Liver (tissue), 9 donors: ENCODE data around the gene DIAPH2. TPM values are rescaled to one million over a fixed set of nuclear protein-coding genes. Genes with fewer than 3 reads are reported as not detected.

Experiments used
- DNase-seq: peaks from one replicate; pipeline ENCODE4 v3.0.0-alpha.2; 2017; ENCODE audit warnings: low spot score
- H3K27ac ChIP-seq, 2 donors: one replicate each; pipeline ENCODE4 v1.7.0; 2013; ENCODE audit warnings: inconsistent platforms in 2 of 2, low read length in 2 of 2, control low read depth in 1 of 2, low read depth in 1 of 2, mild to moderate bottlenecking in 1 of 2
- H3K27me3 ChIP-seq, 4 donors: one replicate each; pipeline versions ENCODE4 v1.6.1 to v1.7.0; 2013; ENCODE audit warnings: low read length in 3 of 4, inconsistent platforms in 1 of 4, mild to moderate bottlenecking in 1 of 4, moderate library complexity in 1 of 4; ENCODE audit not compliant: control insufficient read depth in 4 of 4, insufficient read depth in 4 of 4
- H3K36me3 ChIP-seq, 4 donors: one replicate each; pipeline versions ENCODE4 v1.6.1 to v1.7.0; 2013; ENCODE audit warnings: low read length in 3 of 4, mild to moderate bottlenecking in 3 of 4, low read depth in 1 of 4, moderate library complexity in 1 of 4; ENCODE audit not compliant: control insufficient read depth in 4 of 4, insufficient read depth in 3 of 4
- H3K4me1 ChIP-seq, 4 donors: one replicate each; pipeline versions ENCODE4 v1.6.1 to v1.7.0; 2013; ENCODE audit warnings: low read length in 3 of 4, mild to moderate bottlenecking in 3 of 4, moderate library complexity in 1 of 4; ENCODE audit not compliant: control insufficient read depth in 4 of 4, insufficient read depth in 4 of 4
- H3K4me3 ChIP-seq, 3 donors: one replicate each; pipeline versions ENCODE4 v1.6.1 to v1.7.0; 2013; ENCODE audit warnings: low read length in 3 of 3, control low read depth in 1 of 3, low read depth in 1 of 3, mild to moderate bottlenecking in 1 of 3
- H3K9ac ChIP-seq, 2 donors: one replicate each; pipeline ENCODE4 v1.7.0; 2013; ENCODE audit warnings: low read length in 2 of 2, mild to moderate bottlenecking in 2 of 2, moderate library complexity in 2 of 2, control low read depth in 1 of 2, low read depth in 1 of 2
- H3K9me3 ChIP-seq, 4 donors: one replicate each; pipeline versions ENCODE4 v1.6.1 to v1.7.0; 2013; ENCODE audit warnings: low read length in 3 of 4; ENCODE audit not compliant: control insufficient read depth in 4 of 4
- EGR1 ChIP-seq, 2 donors: IDR thresholded peaks; 2 replicates each; pipeline ENCODE4 v1.6.1; 2016 to 2018; ENCODE audit warnings: antibody characterized with exemption in 2 of 2, low read depth in 2 of 2
- FOXA1 ChIP-seq: IDR thresholded peaks from 2 replicates; pipeline ENCODE4 v1.6.1; 2016; ENCODE audit warnings: antibody characterized with exemption
- FOXA2 ChIP-seq: IDR thresholded peaks from 2 replicates; pipeline ENCODE4 v1.6.1; 2016; ENCODE audit warnings: antibody characterized with exemption
- GABPA ChIP-seq, 2 donors: IDR thresholded peaks in 1 of 2; conservative IDR thresholded peaks in 1 of 2; 2 replicates each; pipeline ENCODE4 v1.6.1; 2016; ENCODE audit warnings: antibody characterized with exemption in 2 of 2, mild to moderate bottlenecking in 1 of 2, moderate library complexity in 1 of 2
- HNF4A ChIP-seq, 2 donors: conservative IDR thresholded peaks; 2 replicates each; pipeline ENCODE4 v1.6.1; 2016; ENCODE audit warnings: antibody characterized with exemption in 2 of 2, mild to moderate bottlenecking in 2 of 2
- HNF4G ChIP-seq: IDR thresholded peaks from 2 replicates; pipeline ENCODE4 v1.6.1; 2016; ENCODE audit warnings: antibody characterized with exemption
- NR2F2 ChIP-seq: IDR thresholded peaks from 2 replicates; pipeline ENCODE4 v1.6.1; 2016; ENCODE audit warnings: antibody characterized with exemption
- RAD21 ChIP-seq, 2 donors: IDR thresholded peaks; 2 replicates each; pipeline ENCODE4 v1.6.1; 2016; ENCODE audit warnings: antibody characterized with exemption in 2 of 2, mild to moderate bottlenecking in 2 of 2
- RXRA ChIP-seq, 2 donors: IDR thresholded peaks; 2 replicates each; pipeline ENCODE4 v1.6.1; 2017 to 2018; ENCODE audit warnings: antibody characterized with exemption in 2 of 2, mild to moderate bottlenecking in 1 of 2
- SP1 ChIP-seq: IDR thresholded peaks from 2 replicates; pipeline ENCODE4 v1.6.1; 2018; ENCODE audit warnings: antibody characterized with exemption, mild to moderate bottlenecking
- TAF1 ChIP-seq: conservative IDR thresholded peaks from 2 replicates; pipeline ENCODE4 v1.6.1; 2016; ENCODE audit warnings: antibody characterized with exemption, mild to moderate bottlenecking
- WGBS: extraction: QIAGEN DNeasy Blood & Tissue Kit; methylation state at CpG from one replicate; pipeline ENCODE4 v1.1.7; 2013; 5-methylcytosine and 5-hydroxymethylcytosine counted together
- polyA plus RNA-seq, 2 donors: library from polyadenylated mRNA; stranded (reverse) in 1 of 2; unstranded in 1 of 2; fragments of 200-250 nt in 1 of 2; fragments of >200 nt in 1 of 2; fragmentation: Nextera tagmentation in 1 of 2; extraction: Ambion mirVana in 1 of 2; gene quantifications; one replicate each; pipeline versions ENCODE4 v1.2.1 to v1.2.3, GENCODE V29; 2013 to 2015
- total RNA-seq, 2 donors: library from RNA; depleted of rRNA; stranded (reverse); fragments of >200 nt; gene quantifications; one replicate each; pipeline ENCODE4 v1.2.3, GENCODE V29; 2014
- TF ChIP-seq, protein P1 (sequence below): IDR thresholded peaks from 2 replicates; pipeline ENCODE4 v1.6.1; 2016; ENCODE audit warnings: antibody characterized with exemption, mild to moderate bottlenecking
- TF ChIP-seq, protein P2 (sequence below): IDR thresholded peaks from 2 replicates; pipeline ENCODE4 v1.6.1; 2016; ENCODE audit warnings: antibody characterized with exemption
- TF ChIP-seq, protein P3 (sequence below): IDR thresholded peaks from 2 replicates; pipeline ENCODE4 v1.6.1; 2016; ENCODE audit warnings: antibody characterized with exemption
- TF ChIP-seq, protein P4 (sequence below): fragments of 150-350 bp; IDR thresholded peaks from 2 replicates; pipeline ENCODE4 v1.5.1; 2017; ENCODE audit warnings: improper control_type of control experiment, low read depth, low read length; ENCODE audit not compliant: missing input control
- TF ChIP-seq, protein P5 (sequence below): IDR thresholded peaks from 2 replicates; pipeline ENCODE4 v1.6.1; 2016; ENCODE audit warnings: antibody characterized with exemption
- donor health status: healthy.
- donor health status: healthy.
- donor health status: healthy.
- donor health status: healthy.
- donor health status: healthy.

DIAPH2 gene
- total and polyA plus RNA-seq, 4 donors: 2.7 to 16.6 (median 5.3) TPM

DNA sequence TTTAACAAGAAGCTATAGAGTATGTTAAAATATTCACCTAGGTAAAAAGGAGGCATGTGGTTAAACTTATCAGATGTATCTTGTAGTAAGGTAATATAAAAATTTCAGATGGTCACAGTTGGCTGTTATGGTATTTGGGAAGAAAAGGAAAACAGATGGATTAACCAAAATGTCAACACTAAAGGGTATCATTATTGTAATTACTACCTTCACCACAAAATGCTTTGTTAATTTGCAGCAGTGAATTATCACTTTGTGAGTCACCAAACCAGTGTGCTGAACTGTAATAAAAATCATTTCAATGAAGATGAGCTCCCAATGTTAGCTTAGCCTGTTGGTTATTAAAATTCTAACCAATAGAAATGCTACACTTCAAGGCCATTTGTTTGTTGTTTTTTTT lies 432.9 kb downstream of the DIAPH2 start:
- H3K9ac ChIP-seq: no peak overlapping the region
- no peak overlapping the region for H3K27ac ChIP-seq
- TF ChIP-seq TAF1: no peak
- no peak for TF ChIP-seq NR2F2
- no peak for TF ChIP-seq FOXA2
- no peak for TF ChIP-seq FOXA1
- TF ChIP-seq HNF4G: no peak
- TF ChIP-seq SP1: no peak
- no peaks in the 10 kb centered on the region for H3K4me1 ChIP-seq
- H3K27me3 ChIP-seq: peaks cover 0 to 2% (median 0%) of the 10 kb centered on the region in 4 donors
- no peak overlapping the region for H3K4me3 ChIP-seq
- H3K9me3 ChIP-seq: no peaks in the 10 kb centered on the region
- peaks cover 0 to 2% (median 0%) of the 10 kb centered on the region in 4 donors for H3K36me3 ChIP-seq
- no peak for DNase-seq

DNA sequence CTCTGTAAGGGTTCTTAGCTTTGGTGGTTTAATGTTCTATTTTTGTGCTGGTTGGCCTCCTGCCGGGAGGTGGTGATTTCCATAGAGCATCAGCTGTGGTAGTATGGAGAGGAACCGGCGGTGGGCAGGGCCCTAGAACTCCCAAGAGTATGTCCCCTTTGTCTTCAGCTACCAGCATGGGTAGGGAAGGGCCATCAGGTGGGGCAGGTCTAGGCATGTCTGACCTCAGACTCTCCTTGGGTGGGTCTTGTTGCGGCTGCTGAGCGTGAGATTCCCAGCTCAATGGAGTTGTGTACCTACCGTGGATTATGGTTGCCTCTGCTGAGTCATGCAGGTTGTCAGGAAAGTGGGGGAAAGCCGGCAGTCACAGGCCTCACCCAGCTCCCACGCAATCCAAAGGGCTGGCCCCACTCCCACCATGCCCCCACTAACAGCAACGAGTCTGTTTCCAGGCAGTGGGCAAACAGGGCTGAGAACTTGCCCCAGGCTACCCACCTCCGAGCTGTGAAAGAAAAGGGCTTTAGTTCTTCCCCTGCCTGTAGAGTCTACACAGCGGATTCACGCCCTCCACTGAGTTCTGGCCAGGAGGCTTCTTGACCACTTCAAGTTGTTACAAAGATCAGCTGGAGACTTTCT lies 434.9 kb downstream of the DIAPH2 start:
- H3K27me3 ChIP-seq: peaks cover 0 to 2% (median 0%) of the 10 kb centered on the region in 4 donors
- 98% methylated on average over 12 of the region's 12 CpGs for WGBS
- H3K9ac ChIP-seq: no peak overlapping the region
- DNase-seq: no peak
- TF ChIP-seq, protein P1, sequence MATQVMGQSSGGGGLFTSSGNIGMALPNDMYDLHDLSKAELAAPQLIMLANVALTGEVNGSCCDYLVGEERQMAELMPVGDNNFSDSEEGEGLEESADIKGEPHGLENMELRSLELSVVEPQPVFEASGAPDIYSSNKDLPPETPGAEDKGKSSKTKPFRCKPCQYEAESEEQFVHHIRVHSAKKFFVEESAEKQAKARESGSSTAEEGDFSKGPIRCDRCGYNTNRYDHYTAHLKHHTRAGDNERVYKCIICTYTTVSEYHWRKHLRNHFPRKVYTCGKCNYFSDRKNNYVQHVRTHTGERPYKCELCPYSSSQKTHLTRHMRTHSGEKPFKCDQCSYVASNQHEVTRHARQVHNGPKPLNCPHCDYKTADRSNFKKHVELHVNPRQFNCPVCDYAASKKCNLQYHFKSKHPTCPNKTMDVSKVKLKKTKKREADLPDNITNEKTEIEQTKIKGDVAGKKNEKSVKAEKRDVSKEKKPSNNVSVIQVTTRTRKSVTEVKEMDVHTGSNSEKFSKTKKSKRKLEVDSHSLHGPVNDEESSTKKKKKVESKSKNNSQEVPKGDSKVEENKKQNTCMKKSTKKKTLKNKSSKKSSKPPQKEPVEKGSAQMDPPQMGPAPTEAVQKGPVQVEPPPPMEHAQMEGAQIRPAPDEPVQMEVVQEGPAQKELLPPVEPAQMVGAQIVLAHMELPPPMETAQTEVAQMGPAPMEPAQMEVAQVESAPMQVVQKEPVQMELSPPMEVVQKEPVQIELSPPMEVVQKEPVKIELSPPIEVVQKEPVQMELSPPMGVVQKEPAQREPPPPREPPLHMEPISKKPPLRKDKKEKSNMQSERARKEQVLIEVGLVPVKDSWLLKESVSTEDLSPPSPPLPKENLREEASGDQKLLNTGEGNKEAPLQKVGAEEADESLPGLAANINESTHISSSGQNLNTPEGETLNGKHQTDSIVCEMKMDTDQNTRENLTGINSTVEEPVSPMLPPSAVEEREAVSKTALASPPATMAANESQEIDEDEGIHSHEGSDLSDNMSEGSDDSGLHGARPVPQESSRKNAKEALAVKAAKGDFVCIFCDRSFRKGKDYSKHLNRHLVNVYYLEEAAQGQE: no peak
- TF ChIP-seq RAD21 (IDR thresholded peaks at IDR 0.05) (no peak), HNF4G (no peak), FOXA1 (no peak), GABPA (IDR thresholded peaks at IDR 0.05 in 1 of 2, conservative IDR thresholded peaks at IDR 0.05 in 1 of 2) (no peak), SP1 (no peak)
- TF ChIP-seq, protein P2, sequence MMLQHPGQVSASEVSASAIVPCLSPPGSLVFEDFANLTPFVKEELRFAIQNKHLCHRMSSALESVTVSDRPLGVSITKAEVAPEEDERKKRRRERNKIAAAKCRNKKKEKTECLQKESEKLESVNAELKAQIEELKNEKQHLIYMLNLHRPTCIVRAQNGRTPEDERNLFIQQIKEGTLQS: no peak
- TF ChIP-seq, protein P3, sequence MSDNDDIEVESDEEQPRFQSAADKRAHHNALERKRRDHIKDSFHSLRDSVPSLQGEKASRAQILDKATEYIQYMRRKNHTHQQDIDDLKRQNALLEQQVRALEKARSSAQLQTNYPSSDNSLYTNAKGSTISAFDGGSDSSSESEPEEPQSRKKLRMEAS: no peak
- TF ChIP-seq, protein P4, sequence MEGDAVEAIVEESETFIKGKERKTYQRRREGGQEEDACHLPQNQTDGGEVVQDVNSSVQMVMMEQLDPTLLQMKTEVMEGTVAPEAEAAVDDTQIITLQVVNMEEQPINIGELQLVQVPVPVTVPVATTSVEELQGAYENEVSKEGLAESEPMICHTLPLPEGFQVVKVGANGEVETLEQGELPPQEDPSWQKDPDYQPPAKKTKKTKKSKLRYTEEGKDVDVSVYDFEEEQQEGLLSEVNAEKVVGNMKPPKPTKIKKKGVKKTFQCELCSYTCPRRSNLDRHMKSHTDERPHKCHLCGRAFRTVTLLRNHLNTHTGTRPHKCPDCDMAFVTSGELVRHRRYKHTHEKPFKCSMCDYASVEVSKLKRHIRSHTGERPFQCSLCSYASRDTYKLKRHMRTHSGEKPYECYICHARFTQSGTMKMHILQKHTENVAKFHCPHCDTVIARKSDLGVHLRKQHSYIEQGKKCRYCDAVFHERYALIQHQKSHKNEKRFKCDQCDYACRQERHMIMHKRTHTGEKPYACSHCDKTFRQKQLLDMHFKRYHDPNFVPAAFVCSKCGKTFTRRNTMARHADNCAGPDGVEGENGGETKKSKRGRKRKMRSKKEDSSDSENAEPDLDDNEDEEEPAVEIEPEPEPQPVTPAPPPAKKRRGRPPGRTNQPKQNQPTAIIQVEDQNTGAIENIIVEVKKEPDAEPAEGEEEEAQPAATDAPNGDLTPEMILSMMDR: no peak
- H3K36me3 ChIP-seq: peaks cover 0 to 2% (median 0%) of the 10 kb centered on the region in 4 donors
- no peaks in the 10 kb centered on the region for H3K9me3 ChIP-seq
- H3K4me3 ChIP-seq: no peak overlapping the region
- no peaks in the 10 kb centered on the region for H3K4me1 ChIP-seq
- H3K27ac ChIP-seq: no peak overlapping the region

DNA sequence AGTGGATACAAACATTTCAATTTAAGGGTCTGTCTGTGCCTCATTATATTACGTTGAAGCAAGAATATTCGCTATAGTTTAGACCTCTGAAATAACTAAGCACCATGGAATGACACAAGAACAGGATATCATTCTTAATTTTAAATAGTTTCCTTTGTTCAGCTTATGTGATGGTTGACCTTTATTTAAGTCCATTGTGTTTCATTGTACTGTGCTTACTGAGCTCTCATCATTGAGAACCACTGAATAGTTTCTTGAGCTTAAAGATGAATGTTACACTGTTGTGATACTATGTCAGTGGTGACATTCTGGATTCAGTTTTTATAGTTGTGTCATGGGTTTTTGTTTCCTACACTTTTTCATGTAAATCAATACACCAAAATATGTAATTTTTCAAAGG lies 438.4 kb downstream of the DIAPH2 start:
- Histone ChIP-seq H3K27ac (no peak overlapping the region), H3K9me3 (no peaks in the 10 kb centered on the region), H3K9ac (no peak overlapping the region), H3K27me3 (no peaks in the 10 kb centered on the region), H3K36me3 (no peaks in the 10 kb centered on the region), H3K4me3 (no peak overlapping the region), H3K4me1 (no peaks in the 10 kb centered on the region)
- no peak for DNase-seq
- WGBS: 95% methylated on average over 2 of the region's 2 CpGs
- no peak for TF ChIP-seq RAD21 (IDR thresholded peaks at IDR 0.05)
- TF ChIP-seq, protein P5, sequence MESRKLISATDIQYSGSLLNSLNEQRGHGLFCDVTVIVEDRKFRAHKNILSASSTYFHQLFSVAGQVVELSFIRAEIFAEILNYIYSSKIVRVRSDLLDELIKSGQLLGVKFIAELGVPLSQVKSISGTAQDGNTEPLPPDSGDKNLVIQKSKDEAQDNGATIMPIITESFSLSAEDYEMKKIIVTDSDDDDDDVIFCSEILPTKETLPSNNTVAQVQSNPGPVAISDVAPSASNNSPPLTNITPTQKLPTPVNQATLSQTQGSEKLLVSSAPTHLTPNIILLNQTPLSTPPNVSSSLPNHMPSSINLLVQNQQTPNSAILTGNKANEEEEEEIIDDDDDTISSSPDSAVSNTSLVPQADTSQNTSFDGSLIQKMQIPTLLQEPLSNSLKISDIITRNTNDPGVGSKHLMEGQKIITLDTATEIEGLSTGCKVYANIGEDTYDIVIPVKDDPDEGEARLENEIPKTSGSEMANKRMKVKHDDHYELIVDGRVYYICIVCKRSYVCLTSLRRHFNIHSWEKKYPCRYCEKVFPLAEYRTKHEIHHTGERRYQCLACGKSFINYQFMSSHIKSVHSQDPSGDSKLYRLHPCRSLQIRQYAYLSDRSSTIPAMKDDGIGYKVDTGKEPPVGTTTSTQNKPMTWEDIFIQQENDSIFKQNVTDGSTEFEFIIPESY: no peak
- TF ChIP-seq HNF4A (conservative IDR thresholded peaks at IDR 0.05): no peak
- no peak for TF ChIP-seq RXRA (IDR thresholded peaks at IDR 0.05)
- TF ChIP-seq NR2F2: no peak
- no peak for TF ChIP-seq TAF1
- TF ChIP-seq, protein P1: no peak
- no peak for TF ChIP-seq FOXA1
- no peak for TF ChIP-seq EGR1 (IDR thresholded peaks at IDR 0.05; ENCODE audit: low read depth in 2 of 2)
